Transverse colon (tissue), 4 donors: Measurements from ENCODE around the gene FAM228A.

ENCODE experiments used
- CTCF ChIP-seq, 5 experiments: fragments of 200-600 bp in 3 of 5; fragments of 450-650 bp in 2 of 5; sonication (generic) in 3 of 5; IDR thresholded peaks; 1 replicate in 2 of 5; 2 replicates in 3 of 5; pipeline ENCODE4 v1.5.1; 2016 to 2017; ENCODE audit warnings: antibody characterized with exemption in 5 of 5, inconsistent platforms in 3 of 5, mild to moderate bottlenecking in 2 of 5, moderate library complexity in 1 of 5
- EP300 ChIP-seq: sonication (generic); formaldehyde crosslinking; IDR thresholded peaks from one replicate; pipeline ENCODE4 v1.6.1; 2017; ENCODE audit warnings: antibody characterized with exemption, low read depth
- POLR2A ChIP-seq: fragments of 450-650 bp; IDR thresholded peaks from one replicate; pipeline ENCODE4 v1.6.1; 2016; ENCODE audit warnings: antibody characterized with exemption, mild to moderate bottlenecking, moderate library complexity
- POLR2AphosphoS5 ChIP-seq, 3 donors: sonication (generic); formaldehyde crosslinking; IDR thresholded peaks; one replicate each; pipeline ENCODE4 v1.6.1; 2016; ENCODE audit warnings: antibody characterized with exemption in 3 of 3

DNA sequence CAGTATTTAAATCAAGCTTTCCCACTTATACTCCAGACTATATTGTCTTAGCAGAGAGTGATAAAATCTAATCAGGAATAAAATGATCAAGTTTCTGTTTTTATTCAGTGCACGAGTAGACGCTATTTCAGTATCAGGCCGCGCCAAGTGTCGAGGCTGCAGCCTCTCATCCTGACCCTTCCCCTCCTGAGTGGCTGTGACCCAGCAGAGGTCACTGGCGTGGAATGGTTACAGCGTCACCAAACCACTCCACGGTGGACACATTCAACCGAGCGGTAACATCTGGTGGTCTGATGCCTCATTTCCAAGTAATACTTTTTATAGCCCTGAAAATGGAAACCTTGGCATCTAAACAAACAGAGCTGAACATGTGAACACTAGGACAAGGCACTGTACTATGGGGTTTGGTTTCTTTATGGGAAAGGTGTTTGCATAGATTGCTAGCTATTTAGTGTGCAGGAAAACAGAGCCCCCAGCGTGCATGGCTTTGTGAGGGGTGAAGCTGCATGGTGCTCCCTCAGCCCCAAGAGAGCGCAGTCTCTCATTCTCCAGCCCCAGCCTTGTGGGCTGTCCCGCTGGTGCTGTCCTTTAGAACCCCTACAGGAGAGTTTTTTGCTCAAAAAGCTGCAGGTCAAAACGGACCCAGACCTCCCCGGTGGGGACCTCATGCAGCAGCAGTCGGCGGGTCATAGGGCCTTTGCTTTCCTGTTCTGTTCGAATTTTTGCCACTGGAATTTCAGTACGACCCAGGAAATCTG lies 28.4 kb downstream of the FAM228A start:
- TF ChIP-seq POLR2A (no peak), CTCF (IDR thresholded peaks at IDR 0.05) (no peak), POLR2AphosphoS5 (IDR thresholded peaks at IDR 0.05) (no peak), EP300 (no peak)
